CD1c-positive myeloid dendritic cell (primary cell): ENCODE data around the gene AIF1L.

Experiments used
- DNase-seq: peaks from one replicate; pipeline ENCODE4 v3.0.0-alpha.2; 2016; ENCODE audit errors: extremely low spot score

AIF1L gene

DNA sequence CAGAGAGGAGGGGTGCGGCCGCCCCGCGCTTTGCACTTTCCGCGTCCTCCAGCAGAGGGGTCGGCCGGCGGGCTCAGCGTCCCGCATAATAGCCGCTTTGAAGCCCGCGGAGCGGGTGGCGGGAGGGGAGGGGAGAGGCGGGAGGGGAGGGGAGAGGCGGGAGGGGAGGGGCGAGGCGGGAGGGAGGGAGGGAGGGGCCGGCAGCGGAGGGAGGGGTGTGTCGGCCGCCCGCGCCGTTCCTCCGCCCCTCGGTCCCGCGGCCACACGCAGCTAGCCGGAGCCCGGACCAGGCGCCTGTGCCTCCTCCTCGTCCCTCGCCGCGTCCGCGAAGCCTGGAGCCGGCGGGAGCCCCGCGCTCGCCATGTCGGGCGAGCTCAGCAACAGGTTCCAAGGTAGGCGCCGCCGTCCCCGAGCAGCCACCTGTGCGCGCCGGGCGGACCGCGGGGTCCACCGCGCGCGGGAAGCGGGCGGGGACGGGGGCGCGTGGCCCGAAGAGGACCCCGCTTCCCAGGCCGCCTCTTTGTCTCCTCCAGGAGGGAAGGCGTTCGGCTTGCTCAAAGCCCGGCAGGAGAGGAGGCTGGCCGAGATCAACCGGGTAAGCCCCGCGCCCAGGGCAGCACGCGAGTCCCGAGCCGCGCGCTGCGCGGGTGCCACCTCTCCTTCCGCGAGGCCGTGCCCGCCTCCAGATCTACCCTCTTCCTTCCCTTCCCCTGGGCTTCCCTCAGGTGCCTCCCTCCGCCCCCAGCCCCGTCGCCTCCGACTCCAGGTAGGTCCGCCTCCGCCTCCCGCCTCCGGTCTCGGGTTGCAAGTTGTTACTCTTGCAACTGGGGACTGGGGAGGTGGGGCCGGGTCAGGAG is at the start of gene AIF1L:
Gene AIF1L (plus strand): TSS at position 263 of the 857 bp plus-strand sequence. CDS start 99 bp downstream, at position 362.
- DNase-seq, result no peak

DNA sequence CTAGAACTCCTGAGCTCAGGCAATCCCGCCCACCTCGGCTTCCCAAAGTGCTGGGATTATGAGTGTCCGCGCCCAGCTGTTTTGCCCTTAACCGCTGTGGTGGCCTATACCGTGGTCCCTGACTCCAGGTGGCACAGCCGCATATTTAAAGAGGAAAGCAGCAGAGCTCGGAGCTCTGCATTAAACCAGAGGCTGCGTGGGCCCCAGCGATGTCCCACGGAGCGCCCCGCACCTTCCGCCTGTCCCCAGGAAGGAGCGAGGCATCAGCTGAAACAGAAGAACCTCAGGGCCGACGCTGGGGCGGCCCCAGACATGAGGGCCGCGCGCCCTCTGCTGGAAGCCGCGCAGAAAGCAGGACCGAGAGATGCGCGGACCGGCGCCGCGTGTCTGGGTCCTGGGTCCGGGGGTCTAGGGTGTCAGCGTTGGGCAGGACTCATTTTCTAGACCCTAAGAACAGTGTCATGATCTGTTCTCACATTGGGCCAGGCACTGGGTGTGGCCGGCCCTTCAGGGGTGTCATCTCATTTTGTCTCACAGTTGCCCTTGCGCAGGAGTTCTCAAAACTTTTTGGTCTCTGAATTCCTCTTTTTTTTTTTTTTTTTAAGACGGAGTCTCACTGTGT is 49.6 kb upstream of the AIF1L start:
- DNase-seq, result peak; percentile 78

DNA sequence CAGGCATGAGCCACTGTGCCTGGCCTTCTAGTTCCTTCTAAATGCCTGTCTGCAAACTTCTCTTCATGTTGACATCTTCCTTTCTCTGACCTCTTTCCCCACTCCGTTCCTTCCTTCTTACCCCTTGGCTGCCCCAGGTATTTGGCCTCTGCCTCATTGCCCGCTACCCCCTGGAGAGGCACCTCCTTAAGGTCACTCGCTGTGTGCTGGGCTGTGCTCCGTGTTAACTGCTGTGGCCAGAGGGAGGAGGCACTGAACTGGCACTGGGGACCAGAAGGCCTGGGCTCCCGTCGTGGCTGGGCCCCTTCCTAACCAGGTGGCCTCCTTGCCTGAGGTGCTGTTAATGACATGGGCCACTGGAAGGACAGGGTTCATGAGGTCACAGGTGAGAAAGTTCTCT is 48.0 kb upstream of the AIF1L start:
- DNase-seq, result no peak

DNA sequence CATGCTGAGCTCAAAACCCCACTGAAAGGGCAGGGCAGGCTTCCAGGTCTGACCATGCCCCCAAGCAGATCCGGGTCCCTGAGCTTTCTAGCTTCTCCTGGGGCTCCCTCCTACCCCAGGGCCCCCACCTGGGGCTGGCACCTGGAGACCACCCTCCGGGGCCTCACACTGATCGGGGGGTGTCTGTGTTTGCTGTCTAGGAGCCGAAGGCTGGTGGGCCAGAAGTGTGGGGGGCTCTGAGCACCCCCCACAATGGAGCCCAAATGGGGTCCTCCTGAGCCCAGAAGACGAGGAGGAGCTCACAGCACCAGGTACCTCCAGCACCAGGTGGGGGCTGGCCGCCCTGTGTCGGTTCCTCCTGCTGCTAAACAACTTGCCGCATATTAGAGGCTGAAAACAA is 47.5 kb upstream of the AIF1L start:
- no peak for DNase-seq

DNA sequence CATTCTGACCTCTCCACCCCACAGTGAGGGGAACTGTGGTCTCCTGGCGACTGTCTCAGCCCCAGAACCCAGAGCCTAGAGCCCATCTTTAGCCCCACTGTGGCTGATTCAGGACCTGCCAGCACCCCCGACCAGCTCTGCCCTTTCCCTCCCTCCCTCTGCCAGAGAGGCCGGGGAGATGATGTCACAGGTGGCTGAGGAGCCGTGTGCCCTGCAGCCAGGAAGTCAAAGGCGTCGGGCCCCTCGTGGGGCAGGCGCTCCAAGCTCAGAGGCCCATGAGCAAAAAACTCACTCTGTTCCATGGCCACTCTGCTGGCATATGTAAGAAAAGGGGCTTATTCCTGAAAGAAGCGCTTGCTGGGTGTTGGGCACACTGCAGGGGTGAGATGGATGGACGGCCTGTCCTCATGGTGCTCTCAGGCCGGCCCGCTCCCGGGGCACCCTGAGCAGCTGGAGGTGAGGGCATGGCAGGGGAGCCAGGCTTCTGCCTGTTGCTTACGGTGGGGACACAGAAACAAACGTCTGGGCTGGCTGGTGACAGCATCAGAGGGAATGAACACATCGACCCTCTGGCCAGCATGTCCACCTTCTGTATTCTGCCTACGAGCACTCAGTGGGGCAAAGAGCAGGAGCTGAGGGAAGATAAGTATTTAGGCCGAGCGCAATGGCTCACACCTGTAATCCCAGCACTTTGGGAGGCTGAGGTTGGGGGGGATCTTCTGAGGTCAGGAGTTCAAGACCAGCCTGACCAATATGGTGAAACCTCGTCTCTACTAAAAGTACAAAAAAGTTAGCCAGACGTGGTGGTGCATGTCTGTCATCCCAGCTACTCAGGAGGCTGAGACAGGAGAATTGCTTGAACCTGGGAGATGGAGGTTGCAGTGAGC is 46.3 kb upstream of the AIF1L start:
- DNase-seq, result no peak

DNA sequence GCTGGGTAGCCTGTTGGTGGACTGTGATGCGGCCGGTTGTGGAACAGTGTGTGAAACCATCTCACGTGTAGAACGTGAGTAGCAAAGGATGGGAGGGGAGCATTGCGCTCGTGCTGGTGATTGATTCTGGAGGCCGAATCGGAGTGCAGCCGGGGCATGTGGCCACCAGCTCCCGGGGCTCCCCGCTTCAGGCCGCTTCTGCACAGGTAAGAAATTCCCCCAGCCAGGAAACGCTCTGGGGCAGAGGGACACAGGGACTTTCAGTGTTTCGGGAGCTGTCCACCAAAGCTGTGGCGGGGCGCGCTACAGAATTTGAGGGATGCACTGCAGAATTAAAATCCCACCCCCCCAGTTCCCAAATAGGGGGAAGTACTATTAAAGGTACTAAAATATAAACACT is 45.5 kb upstream of the AIF1L start:
- DNase-seq, result no peak

DNA sequence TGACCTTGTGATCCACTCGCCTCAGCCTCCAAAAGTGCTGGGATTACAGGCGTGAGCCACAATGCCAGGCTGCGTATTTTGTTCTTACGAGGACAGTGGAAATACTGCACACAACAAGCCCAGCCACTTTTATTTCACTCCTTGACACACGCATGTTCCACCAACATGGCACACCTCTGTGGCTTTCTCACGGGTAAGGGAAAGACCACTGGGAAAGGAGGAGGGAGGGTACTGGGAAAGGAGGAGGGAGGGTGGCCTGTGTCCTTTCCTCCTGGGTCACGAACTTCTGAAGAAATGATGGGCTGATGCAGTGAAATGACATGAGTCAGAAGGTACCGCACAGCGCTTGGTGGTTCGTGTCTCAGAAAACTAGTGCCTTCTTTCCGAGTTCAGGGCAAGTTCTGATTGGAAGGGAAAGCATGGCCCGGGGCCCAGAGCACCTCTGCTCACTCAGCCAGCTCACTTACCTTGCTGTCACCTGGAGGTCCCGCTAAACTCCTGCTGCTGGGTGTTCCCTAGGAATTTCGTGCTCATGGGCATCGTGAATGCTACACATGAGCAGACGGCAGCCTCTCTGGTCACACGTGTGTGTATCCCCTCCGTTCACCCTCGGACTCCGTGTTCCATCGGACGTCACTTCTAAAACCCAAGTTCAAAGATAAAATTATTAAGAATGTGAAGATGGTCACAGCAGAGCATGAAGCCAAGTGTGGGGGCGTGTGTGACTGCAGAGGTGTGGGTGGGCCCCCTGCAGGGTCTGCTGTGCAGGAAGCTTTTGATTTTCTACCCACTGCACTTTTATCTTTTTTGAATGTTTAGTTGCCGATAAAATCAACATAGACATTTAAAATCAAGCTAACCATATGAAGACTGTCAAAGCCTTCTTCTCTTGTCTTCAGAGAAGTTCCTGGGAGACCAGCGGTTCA is 44.5 kb upstream of the AIF1L start:
- DNase-seq, result no peak

DNA sequence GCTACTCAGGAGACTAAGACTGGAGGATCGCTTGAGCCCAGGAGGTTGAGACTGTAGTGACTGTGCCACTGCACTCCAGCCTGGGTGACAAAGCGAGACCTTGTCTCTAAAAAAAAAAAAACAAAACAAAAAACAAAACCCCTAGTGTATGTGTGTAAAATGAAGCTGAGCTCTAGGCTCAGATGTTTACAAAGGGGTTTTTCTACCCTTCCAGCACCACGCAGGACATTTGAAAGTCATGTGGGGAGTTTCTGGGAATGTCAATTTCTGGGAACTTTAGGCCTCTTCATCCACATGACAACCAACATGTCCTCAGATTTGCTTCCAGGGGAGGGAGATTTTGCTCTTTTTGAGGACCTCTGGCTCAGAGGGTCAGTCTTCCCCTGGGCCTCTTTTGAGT is 42.4 kb upstream of the AIF1L start:
- DNase-seq, result no peak

DNA sequence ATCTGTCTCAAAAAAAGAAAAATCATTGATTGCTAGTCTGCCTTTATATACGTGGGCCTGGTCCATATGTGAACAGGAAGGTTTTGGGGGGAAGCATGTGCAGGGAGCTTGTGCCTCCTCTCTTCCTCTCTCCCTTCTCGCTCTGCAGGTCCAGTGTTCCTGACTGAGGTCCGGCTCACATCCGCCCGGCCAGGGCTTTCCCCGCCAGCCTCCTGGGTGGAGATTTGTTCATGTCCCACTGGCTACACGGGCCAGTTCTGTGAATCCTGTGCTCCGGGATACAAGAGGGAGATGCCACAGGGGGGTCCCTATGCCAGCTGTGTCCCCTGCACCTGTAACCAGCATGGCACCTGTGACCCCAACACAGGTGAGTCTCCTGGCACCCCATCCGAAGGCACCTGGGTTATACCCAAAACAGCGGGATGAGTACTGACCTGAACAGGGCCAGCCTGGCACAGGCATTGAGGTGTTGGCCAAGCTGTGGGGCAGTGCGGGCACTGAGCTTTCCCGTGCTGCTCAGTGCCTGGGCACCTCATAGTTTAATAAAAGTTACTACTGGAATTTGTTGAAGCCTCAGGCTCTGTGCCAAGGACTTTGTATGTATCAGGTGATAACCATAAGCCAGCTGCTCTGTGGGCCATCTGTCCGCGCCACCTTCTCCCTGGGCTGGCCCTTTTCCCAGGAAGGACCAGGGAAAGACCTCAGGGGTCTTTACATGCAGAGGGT is 39.4 kb upstream of the AIF1L start:
- no peak for DNase-seq

DNA sequence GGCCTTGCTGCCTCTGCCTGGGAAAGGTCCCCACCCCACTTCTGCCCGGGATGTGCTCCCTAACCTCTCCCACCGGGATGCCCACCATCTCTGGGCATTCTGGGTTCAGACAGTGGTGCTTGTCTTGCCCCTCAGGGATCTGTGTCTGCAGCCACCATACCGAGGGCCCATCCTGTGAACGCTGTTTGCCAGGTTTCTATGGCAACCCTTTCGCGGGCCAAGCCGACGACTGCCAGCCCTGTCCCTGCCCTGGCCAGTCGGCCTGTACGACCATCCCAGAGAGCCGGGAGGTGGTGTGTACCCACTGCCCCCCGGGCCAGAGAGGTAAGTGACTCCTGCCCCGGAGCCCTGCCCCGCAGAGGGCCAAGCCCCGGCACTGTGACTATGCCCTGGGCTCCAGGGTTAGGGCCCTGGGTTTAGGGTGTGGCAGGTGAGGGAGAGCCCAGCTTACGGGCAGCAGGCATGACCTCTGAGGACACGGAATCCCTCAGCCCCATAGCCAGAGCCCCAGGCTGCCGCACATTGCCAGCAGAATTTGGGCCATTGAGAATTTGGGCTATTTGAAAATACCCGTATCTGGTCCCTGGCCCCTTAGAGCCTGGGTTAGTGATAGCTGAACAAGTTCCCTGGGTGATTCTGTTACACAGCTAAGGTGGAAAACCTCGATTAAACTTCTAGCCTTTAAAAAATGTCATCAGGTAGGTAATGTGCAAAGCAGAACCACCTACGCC is 35.3 kb upstream of the AIF1L start:
- no peak for DNase-seq

DNA sequence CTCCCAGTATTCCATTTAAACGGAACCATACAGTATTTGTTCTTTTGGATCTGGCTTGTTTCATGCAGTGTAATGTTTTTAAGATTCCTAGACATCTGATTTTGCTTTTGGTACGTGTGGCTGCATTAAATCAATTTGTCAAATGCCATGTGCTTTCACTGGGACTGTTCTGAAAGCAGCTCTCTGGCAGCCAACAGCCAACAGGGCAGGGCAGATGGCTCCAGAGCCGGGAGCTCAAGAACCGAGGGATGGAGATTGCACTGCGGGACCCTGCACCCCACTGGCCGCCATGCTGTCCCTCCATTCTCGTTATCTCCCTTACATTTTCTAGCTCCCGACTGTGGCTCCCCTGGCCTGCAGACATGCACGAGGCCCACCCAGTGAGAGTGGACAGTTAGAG is 33.4 kb upstream of the AIF1L start:
- no peak for DNase-seq

DNA sequence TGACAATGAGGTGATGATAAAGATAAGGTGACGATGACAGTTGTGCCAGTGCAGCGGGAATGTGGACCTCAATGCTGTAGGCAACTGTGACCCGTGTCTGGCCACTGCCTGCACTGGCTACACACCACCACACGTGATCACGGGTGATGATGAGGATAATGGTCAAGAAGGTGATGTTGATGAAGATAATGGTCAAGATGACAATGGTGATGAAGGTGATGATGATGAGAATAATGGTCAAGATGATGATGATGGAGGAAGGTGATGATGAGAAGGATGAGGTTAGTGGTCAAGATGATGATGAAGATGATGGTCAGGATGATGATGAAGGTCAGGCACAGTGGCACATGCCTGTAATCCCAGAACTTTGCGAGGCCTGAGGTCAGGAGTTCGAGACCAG is 30.7 kb upstream of the AIF1L start:
- DNase-seq, result no peak

DNA sequence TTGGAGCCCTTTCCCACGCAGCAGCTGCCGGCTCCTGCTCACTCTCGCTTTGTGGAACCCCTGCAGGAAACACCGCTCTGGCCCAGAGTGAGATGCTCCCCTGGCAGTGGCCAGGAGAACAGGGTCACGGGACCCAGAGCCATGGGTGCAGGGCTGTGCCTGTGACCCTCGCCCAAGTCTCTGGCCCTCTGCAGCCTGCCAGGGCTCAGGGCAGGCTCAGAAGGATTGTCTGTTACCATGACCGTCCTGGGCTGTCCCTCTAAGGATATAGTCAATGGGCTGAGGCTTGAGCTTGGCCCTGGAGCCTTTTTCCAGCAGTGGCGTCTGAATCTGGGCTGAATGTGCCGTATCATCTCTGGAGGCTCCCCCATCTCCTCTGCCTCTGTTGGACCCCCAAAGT is 28.7 kb upstream of the AIF1L start:
- DNase-seq, result no peak

DNA sequence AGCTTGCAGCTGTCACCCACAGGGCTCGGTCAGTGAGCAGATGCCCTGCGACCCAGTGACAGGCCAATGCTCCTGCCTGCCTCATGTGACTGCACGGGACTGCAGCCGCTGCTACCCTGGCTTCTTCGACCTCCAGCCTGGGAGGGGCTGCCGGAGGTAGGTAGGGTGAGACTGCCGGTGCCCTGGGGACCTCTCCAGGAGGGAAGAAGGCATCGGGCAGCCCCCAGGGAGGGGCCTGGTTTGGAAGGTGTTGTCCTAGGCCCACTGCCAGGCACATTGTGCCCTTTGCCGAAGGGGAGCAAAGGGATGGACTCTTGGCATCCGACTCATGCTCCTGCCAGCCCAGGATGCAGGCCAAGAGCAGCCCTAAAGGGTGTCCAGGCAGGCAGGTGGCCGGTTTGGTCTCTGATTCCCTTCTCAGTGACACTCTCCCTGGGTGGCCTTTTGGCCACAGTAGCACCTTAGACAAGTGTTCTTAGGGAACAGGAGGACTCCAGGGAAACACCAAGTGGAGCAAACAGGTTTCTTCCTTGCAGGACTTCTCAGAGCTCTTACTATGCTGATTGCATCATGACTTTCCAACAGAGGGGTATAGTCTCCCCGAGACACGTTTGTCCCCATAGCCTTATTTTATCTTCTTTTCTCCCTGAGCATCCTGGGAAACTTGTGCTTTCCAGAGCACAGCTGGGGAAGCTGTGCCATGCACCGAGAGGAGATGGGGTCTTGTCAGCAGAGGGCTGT is 28.1 kb upstream of the AIF1L start:
- DNase-seq, result no peak

DNA sequence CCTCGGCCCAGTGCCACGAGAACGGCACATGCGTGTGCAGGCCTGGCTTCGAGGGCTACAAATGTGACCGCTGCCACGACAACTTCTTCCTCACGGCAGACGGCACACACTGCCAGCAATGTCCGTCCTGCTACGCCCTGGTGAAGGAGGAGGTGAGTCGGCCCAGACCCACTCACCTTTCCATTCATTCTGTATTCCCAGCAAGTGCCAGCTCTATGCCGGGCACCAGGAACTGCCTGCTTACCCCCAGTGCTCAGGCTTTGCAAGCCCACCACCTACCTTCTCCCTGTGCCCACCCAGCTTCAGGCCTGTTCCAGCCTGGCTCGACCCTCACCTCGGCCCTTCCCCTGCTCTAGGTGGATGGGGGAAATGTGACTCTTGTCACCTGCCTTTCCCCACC is 26.6 kb upstream of the AIF1L start:
- DNase-seq, result no peak

DNA sequence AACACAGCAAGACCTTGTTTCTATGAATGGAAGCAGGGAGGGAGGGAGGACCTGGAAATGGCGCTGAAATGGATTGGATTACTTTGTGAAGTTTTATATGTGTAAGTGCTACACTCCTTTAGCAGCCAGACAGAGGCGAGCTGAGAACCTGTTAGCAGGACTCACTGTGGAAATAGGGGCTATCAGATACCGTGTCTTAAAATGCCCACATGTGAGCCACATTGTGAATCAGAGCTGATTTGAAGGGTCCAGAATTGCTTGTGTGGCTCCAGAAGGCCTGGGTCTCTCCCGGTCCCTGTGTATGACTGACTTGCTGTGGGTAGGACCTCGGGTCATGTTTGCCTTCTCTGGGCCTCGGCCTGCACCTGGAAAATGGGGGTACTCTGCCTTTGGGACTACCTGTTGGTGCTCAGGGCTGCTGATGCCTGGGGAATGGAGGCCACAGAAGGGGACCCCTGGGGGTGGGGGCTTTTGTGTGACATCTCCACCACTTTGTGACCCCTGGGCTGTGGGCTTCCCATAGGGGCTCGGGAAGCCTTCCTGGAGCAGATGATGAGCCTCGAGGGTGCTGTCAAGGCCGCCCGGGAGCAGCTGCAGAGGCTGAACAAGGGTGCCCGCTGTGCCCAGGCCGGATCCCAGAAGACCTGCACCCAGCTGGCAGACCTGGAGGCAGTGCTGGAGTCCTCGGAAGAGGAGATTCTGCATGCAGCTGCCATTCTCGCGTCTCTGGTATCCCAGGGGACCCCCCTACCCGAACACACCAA is 24.0 kb upstream of the AIF1L start:
- no peak for DNase-seq

DNA sequence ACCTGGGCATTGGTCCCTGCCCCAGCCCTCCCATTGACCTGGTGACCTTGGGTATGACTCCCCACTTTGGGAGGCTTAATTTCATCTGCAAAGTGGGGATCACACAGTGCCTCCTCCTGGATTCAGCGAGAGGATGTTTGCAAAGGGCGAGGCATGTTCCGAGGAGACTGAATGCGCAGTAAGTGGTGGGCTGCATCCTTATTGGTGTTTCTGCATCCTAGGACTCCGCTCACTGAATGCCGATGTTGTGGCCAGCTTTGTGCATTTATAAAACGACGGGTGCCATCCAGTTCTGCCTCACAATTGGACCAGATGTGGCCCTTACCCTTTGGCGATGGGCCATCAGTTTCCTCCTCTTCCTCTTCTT is 23.5 kb upstream of the AIF1L start:
- DNase-seq, result no peak

DNA sequence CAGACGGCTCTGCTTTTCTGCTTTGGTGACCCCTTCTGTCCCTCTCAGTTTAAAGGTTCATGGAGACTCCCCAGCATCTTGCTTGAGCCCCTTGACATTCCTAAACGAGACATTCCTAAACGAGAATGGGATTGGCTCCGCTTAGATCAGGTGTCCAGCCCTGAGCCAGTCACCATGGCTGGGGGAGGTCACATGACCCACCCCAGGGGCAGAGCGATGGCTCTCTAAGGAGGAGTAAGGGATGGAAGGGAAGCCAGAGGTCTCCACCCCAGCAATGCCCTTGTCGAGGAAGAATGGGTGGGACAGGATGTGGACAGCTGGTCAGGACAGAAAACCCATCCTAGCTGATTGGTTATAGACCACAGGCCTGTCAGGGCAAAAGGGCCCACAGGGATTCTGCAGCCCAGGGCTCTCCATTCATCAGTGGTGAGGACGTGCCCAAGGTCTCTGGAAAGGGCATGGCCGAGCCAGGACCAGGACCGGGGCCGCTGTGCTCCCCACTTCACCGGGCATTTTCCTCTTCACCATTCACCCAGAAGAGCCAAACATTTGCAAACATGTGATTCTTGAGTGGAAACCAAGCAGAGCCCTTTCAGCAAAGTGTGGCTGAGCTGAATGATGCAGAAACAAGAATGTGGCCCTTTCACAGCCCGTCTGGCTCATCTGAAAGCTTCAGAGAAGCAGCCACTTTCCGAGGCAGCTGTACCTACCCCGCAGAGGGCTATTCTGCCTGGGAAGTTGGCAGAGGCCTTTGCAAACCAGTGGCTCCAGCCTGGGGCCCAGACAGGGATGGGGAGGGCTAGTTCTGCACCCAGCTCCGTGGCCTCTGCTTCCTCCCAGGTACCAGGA is 19.8 kb upstream of the AIF1L start:
- no peak for DNase-seq
